ENCODE measurements around the gene BLOC1S1. TPM values are rescaled to one million over a fixed set of nuclear protein-coding genes. Genes with fewer than 3 reads are reported as not detected.

The BLOC1S1 gene
- total and polyA plus RNA-seq, 9 of the 15 experiments (the other 6 are each of a cell fraction or from before 2014, with no cell fraction given), result 75.2 to 161 (median 98.8) TPM

DNA sequence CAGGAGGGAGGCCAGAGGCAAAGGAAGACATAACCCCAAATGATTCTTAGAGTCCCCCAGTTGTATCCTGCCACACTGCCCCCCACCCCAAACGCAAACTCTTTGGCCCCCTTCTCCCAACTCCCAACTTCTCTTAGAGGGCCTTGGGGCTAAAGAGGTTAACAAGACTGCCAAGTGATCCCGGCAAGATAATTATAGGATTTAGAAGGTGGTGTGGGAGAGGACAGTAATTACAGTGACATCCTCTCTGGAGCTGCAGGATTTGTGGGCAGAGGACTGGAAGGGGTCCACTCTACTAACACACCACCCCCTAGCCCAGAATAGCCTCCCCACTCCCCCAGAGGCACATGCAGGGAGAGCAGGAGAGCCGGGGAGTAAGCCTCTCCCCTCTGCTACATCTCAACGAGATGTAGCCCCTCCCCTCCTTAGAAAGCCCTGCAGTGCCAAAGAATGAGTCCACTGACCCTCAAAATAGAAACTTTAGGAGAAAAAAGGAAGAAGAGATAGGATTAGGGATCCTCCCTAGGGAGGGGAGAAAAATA lies 21.8 kb downstream of the BLOC1S1 start:
- Histone ChIP-seq H3K27ac (ENCODE audit: extremely low read depth, low read depth, low read length) (peak overlapping the region; percentile 27), H3K79me2 (ENCODE audit: control insufficient read depth, insufficient read depth, low read length) (no peaks in the 10 kb centered on the region), H2AFZ (ENCODE audit: low read depth, low read length) (peak overlapping the region; percentile 95), H3K4me2 (ENCODE audit: insufficient read depth, low read length) (peak overlapping the region; percentile 70), H3K4me3 (no peak overlapping the region), H3K36me3 (ENCODE audit: control insufficient read depth, insufficient read depth, low read length) (no peaks in the 10 kb centered on the region), H4K20me1 (replicated peaks; ENCODE audit: control insufficient read depth, insufficient read depth, low read length) (no peaks in the 10 kb centered on the region), H3K9ac (ENCODE audit: insufficient read depth in 1 of 2, low read depth in 2 of 2, low read length in 2 of 2) (peak overlapping the region; percentile 3 to 44; a peak in 2 of 4 replicates), H3K9me1 (ENCODE audit: control insufficient read depth, insufficient read depth, low read length) (no peaks in the 10 kb centered on the region), H3K27me3 (ENCODE audit: control insufficient read depth in 2 of 2, insufficient read depth in 2 of 2, low read length in 2 of 2) (no peaks in the 10 kb centered on the region), H3K9me3 (replicated peaks; ENCODE audit: control insufficient read depth, insufficient read depth, low read depth, low read length) (no peaks in the 10 kb centered on the region; the same call in 1 of the 2 replicates), H3K4me1 (replicated peaks in 1 of 2; ENCODE audit: control insufficient read depth in 2 of 2, insufficient read depth in 2 of 2, low read length in 2 of 2) (peaks cover 21% of the 10 kb centered on the region in 2 experiments)
- intact Hi-C loops (cut with micrococcal nuclease), result loop anchor here (1.0 to 5.0 kb wide), 7 partner anchors 13 to 550 kb away; partner anchors contain the start of gene RPS26
- FAIRE-seq (no peak), ATAC-seq (peak; percentile 40), DNase-seq (ENCODE audit: extremely low read depth in 1 of 4, low spot score in 3 of 4) (no peak)
- 7% methylated on average over 4 of the region's 4 CpGs for WGBS (ENCODE audit: insufficient coverage, low coverage, missing lambda C conversion rate)
- CTCF ChIA-PET (ENCODE audit: low intra/inter-chr PET ratio), result interaction anchor here (1.0 to 2.2 kb wide), 6 partner anchors 13 to 549 kb away, joined by 3 to 20 read pairs (median 4); partner anchors contain the start of gene RPS26
- no TSS peak for BruUV-seq (replicated peaks)
- POLR2A ChIA-PET, result interaction anchor here (0.5 to 3.7 kb wide), 10 partner anchors 8 to 306 kb away, joined by 3 to 25 read pairs (median 4); partner anchors contain the start of genes CD63, ORMDL2, RAB5B and SARNP
- in situ Hi-C loops (cut with MboI), result loop anchor here (5.0 kb wide), 2 partner anchors 205 to 295 kb away; no protein-coding TSS in a partner anchor
- TF ChIP-seq, protein P1, sequence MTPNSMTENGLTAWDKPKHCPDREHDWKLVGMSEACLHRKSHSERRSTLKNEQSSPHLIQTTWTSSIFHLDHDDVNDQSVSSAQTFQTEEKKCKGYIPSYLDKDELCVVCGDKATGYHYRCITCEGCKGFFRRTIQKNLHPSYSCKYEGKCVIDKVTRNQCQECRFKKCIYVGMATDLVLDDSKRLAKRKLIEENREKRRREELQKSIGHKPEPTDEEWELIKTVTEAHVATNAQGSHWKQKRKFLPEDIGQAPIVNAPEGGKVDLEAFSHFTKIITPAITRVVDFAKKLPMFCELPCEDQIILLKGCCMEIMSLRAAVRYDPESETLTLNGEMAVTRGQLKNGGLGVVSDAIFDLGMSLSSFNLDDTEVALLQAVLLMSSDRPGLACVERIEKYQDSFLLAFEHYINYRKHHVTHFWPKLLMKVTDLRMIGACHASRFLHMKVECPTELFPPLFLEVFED (CRISPR knock-in tag; conservative IDR thresholded peaks at IDR 0.05), result no peak
- no peak for TF ChIP-seq RFX7 (CRISPR knock-in tag; IDR thresholded peaks at IDR 0.05)
- TF ChIP-seq, protein P2, sequence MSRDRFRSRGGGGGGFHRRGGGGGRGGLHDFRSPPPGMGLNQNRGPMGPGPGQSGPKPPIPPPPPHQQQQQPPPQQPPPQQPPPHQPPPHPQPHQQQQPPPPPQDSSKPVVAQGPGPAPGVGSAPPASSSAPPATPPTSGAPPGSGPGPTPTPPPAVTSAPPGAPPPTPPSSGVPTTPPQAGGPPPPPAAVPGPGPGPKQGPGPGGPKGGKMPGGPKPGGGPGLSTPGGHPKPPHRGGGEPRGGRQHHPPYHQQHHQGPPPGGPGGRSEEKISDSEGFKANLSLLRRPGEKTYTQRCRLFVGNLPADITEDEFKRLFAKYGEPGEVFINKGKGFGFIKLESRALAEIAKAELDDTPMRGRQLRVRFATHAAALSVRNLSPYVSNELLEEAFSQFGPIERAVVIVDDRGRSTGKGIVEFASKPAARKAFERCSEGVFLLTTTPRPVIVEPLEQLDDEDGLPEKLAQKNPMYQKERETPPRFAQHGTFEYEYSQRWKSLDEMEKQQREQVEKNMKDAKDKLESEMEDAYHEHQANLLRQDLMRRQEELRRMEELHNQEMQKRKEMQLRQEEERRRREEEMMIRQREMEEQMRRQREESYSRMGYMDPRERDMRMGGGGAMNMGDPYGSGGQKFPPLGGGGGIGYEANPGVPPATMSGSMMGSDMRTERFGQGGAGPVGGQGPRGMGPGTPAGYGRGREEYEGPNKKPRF (IDR thresholded peaks at IDR 0.05; ENCODE audit: low read depth, low read length), result no peak
- TF ChIP-seq ZBTB1 (CRISPR knock-in tag; IDR thresholded peaks at IDR 0.05; ENCODE audit: borderline replicate concordance, low read depth), result no peak
- TF ChIP-seq, protein P3, sequence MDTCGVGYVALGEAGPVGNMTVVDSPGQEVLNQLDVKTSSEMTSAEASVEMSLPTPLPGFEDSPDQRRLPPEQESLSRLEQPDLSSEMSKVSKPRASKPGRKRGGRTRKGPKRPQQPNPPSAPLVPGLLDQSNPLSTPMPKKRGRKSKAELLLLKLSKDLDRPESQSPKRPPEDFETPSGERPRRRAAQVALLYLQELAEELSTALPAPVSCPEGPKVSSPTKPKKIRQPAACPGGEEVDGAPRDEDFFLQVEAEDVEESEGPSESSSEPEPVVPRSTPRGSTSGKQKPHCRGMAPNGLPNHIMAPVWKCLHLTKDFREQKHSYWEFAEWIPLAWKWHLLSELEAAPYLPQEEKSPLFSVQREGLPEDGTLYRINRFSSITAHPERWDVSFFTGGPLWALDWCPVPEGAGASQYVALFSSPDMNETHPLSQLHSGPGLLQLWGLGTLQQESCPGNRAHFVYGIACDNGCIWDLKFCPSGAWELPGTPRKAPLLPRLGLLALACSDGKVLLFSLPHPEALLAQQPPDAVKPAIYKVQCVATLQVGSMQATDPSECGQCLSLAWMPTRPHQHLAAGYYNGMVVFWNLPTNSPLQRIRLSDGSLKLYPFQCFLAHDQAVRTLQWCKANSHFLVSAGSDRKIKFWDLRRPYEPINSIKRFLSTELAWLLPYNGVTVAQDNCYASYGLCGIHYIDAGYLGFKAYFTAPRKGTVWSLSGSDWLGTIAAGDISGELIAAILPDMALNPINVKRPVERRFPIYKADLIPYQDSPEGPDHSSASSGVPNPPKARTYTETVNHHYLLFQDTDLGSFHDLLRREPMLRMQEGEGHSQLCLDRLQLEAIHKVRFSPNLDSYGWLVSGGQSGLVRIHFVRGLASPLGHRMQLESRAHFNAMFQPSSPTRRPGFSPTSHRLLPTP (IDR thresholded peaks at IDR 0.05; ENCODE audit: borderline replicate concordance, extremely low read depth, insufficient read length), result no peak
- 0 out of 2 replicates have a peak, but pooled peaks have one; percentile 45 for TF ChIP-seq KAT7 (CRISPR knock-in tag; IDR thresholded peaks at IDR 0.05; ENCODE audit: borderline replicate concordance)
- TF ChIP-seq ARID2 (IDR thresholded peaks at IDR 0.05), result no peak
- TF ChIP-seq ZNF77 (CRISPR knock-in tag; IDR thresholded peaks at IDR 0.05), result no peak
- TF ChIP-seq CC2D1A (IDR thresholded peaks at IDR 0.05), result no peak
- TF ChIP-seq SIN3A (IDR thresholded peaks at IDR 0.05; ENCODE audit: borderline replicate concordance in 2 of 2, control insufficient read depth in 1 of 2, low read depth in 2 of 2, low read length in 2 of 2), result no peak
- TF ChIP-seq ELF2 (CRISPR knock-in tag; IDR thresholded peaks at IDR 0.05), result no peak
- no peak for TF ChIP-seq CBX5 (IDR thresholded peaks at IDR 0.05; ENCODE audit: borderline replicate concordance, low read depth)
- TF ChIP-seq JUNB (CRISPR knock-in tag; conservative IDR thresholded peaks at IDR 0.05), result no peak
